DMS114 treated with DMSO at 0.1 percent for 48 hours (cell line): Measurements from ENCODE around the gene STX12.
"Not testable (repeated sequence)": the region's sequence is repeated elsewhere in the genome, so short reads cannot be mapped to it uniquely, and the experiment has no call there.

Experiments
- DNase-seq: peaks from one replicate; lab custom pipeline; 2025; ENCODE audit not compliant: unreplicated experiment; lab: John Stamatoyannopoulos, UW

The STX12 gene

GRCh38 chr1:27829339-27829960 lies 56.4 kb downstream of the STX12 start:
- not testable (repeated sequence) for DNase-seq

- peak; percentile 95 for DNase-seq
These were observed 57.8 kb downstream of the STX12 start, which contains the start of gene PPP1R8 for GRCh38 chr1:27830621-27831440. Gene PPP1R8 (plus strand): TSS chr1:27830782. CDS start chr1:27830836, 54 bp downstream.

GRCh38 chr1:27831568-27832410 lies 58.8 kb downstream of the STX12 start:
- DNase-seq: no peak

- no peak for DNase-seq
These were observed 59.7 kb downstream of the STX12 start for GRCh38 chr1:27832762-27833161.

- DNase-seq: no peak
These were observed 60.5 kb downstream of the STX12 start for GRCh38 chr1:27833470-27833869.

- DNase-seq: no peak
These were observed 62.0 kb downstream of the STX12 start for GRCh38 chr1:27835046-27835445.

- no peak for DNase-seq
These were observed 62.5 kb downstream of the STX12 start for GRCh38 chr1:27835501-27835900.

- no peak for DNase-seq
These were observed 76.9 kb downstream of the STX12 start for GRCh38 chr1:27849951-27850350.

GRCh38 chr1:27855085-27855484 lies 82.1 kb downstream of the STX12 start:
- DNase-seq: no peak

GRCh38 chr1:27856561-27857343 lies 83.7 kb downstream of the STX12 start:
- DNase-seq: no peak

- not testable (repeated sequence) for DNase-seq
These were observed 84.5 kb downstream of the STX12 start for GRCh38 chr1:27857552-27857951.

GRCh38 chr1:27858072-27858948 lies 85.3 kb downstream of the STX12 start:
- DNase-seq: peak; percentile 47

GRCh38 chr1:27858949-27859576 lies 86.0 kb downstream of the STX12 start:
- DNase-seq: no peak

GRCh38 chr1:27861436-27861835 lies 88.4 kb downstream of the STX12 start:
- no peak for DNase-seq

GRCh38 chr1:27862004-27862403 lies 89.0 kb downstream of the STX12 start:
- DNase-seq: no peak

- no peak for DNase-seq
These were observed 89.9 kb downstream of the STX12 start for GRCh38 chr1:27862671-27863537.

- DNase-seq: no peak
These were observed 90.5 kb downstream of the STX12 start for GRCh38 chr1:27863538-27863915.

GRCh38 chr1:27864264-27864895 lies 91.4 kb downstream of the STX12 start:
- no peak for DNase-seq
